ENCODE data around the gene USP49.

Gene USP49

DNA sequence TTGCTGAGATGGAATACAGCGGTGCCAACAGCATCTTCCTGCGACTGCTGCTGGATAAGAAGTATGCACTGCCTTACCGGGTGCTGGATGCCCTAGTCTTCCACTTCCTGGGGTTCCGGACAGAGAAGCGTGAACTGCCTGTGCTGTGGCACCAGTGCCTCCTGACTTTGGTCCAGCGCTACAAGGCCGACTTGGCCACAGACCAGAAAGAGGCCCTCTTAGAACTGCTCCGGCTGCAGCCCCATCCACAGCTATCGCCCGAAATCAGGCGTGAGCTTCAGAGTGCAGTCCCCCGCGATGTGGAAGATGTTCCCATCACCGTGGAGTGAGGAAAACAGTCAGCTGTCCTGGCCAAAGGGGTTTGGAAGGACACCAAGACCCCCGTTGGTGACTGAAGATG, 37.2 kb upstream of the USP49 start:
- Histone ChIP-seq H3K79me2 (ENCODE audit: insufficient read depth, low read length) (peaks cover 58% of the 10 kb centered on the region), H3K4me2 (ENCODE audit: low read depth, low read length, poor library complexity, severe bottlenecking) (no peak overlapping the region), H3K9me2 (replicated peaks; ENCODE audit: low read depth, low read length) (no peaks in the 10 kb centered on the region), H3K9ac (ENCODE audit: low read depth, low read length, poor library complexity, severe bottlenecking) (no peak overlapping the region), H3K4me3 (ENCODE audit: low read length, poor library complexity, severe bottlenecking) (no peak overlapping the region), H3K9me3 (ENCODE audit: insufficient read depth, low read depth, low read length) (no peaks in the 10 kb centered on the region), H4K20me1 (ENCODE audit: insufficient read depth, low read length, poor library complexity, severe bottlenecking) (peaks cover 35% of the 10 kb centered on the region), H3K4me1 (ENCODE audit: insufficient read depth, low read length, poor library complexity, severe bottlenecking) (peaks cover 29% of the 10 kb centered on the region), H3K36me3 (ENCODE audit: insufficient read depth, low read length) (peaks cover 96% of the 10 kb centered on the region), H3F3A (ENCODE audit: low read depth) (peaks cover 16% of the 10 kb centered on the region; the same call in 1 of the 2 replicates), H3K27me3 (ENCODE audit: insufficient read depth, low read length, poor library complexity, severe bottlenecking) (no peaks in the 10 kb centered on the region), H2AFZ (ENCODE audit: low read length) (no peak overlapping the region)
- TF ChIP-seq EZH2phosphoT487 (IDR thresholded peaks at IDR 0.05; ENCODE audit: borderline replicate concordance): no peak
- no peak for TF ChIP-seq CTCF (conservative IDR thresholded peaks at IDR 0.05; ENCODE audit: low read length)

- H4K20me1 ChIP-seq (ENCODE audit: insufficient read depth, low read length, poor library complexity, severe bottlenecking): peaks cover 29% of the 10 kb centered on the region
- H3K36me3 ChIP-seq (ENCODE audit: insufficient read depth, low read length): peaks cover 95% of the 10 kb centered on the region
- H3K9ac ChIP-seq (ENCODE audit: low read depth, low read length, poor library complexity, severe bottlenecking): no peak overlapping the region
- no peaks in the 10 kb centered on the region for H3K9me3 ChIP-seq (ENCODE audit: insufficient read depth, low read depth, low read length)
- TF ChIP-seq CTCF (conservative IDR thresholded peaks at IDR 0.05; ENCODE audit: low read length) (no peak), EZH2phosphoT487 (IDR thresholded peaks at IDR 0.05; ENCODE audit: borderline replicate concordance) (no peak)
- H3F3A ChIP-seq (ENCODE audit: low read depth): peaks cover 16% of the 10 kb centered on the region; the same call in 1 of the 2 replicates
- no peak overlapping the region for H3K4me2 ChIP-seq (ENCODE audit: low read depth, low read length, poor library complexity, severe bottlenecking)
- no peak overlapping the region for H2AFZ ChIP-seq (ENCODE audit: low read length)
- H3K79me2 ChIP-seq (ENCODE audit: insufficient read depth, low read length): peaks cover 58% of the 10 kb centered on the region
- peaks cover 23% of the 10 kb centered on the region for H3K4me1 ChIP-seq (ENCODE audit: insufficient read depth, low read length, poor library complexity, severe bottlenecking)
- no peaks in the 10 kb centered on the region for H3K27me3 ChIP-seq (ENCODE audit: insufficient read depth, low read length, poor library complexity, severe bottlenecking)
- H3K4me3 ChIP-seq (ENCODE audit: low read length, poor library complexity, severe bottlenecking): no peak overlapping the region
- no peaks in the 10 kb centered on the region for H3K9me2 ChIP-seq (replicated peaks; ENCODE audit: low read depth, low read length)
Observed at GRCh38 chr6:41931792-41932191, 36.6 kb upstream of the USP49 start.

DNA sequence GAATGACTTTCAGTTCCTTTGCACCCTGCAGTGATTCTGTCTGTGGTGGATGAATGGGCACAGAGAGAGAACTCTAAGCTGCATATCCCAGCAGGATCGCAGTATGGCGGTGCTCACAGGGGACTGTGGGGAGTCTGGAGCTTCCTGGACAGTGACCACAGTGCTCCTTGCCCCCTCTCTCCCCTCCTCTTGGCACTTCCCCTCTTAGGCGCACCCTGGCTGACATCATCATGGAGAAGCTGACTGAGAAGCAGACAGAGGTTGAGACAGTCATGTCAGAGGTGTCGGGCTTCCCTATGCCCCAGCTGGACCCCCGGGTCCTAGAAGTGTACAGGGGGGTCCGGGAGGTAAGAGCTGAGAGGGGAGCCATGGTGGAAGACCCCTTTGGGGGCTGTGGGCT, 34.7 kb upstream of the USP49 start:
- Histone ChIP-seq H3K9ac (ENCODE audit: low read depth, low read length, poor library complexity, severe bottlenecking) (no peak overlapping the region), H2AFZ (ENCODE audit: low read length) (no peak overlapping the region), H3K9me2 (replicated peaks; ENCODE audit: low read depth, low read length) (no peaks in the 10 kb centered on the region), H3K4me1 (ENCODE audit: insufficient read depth, low read length, poor library complexity, severe bottlenecking) (peaks cover 9% of the 10 kb centered on the region), H3K27me3 (ENCODE audit: insufficient read depth, low read length, poor library complexity, severe bottlenecking) (no peaks in the 10 kb centered on the region), H3K36me3 (ENCODE audit: insufficient read depth, low read length) (peaks cover 80% of the 10 kb centered on the region), H3K79me2 (ENCODE audit: insufficient read depth, low read length) (peaks cover 53% of the 10 kb centered on the region), H3K9me3 (ENCODE audit: insufficient read depth, low read depth, low read length) (no peaks in the 10 kb centered on the region), H3F3A (ENCODE audit: low read depth) (peaks cover 5% of the 10 kb centered on the region; the same call in 1 of the 2 replicates), H4K20me1 (ENCODE audit: insufficient read depth, low read length, poor library complexity, severe bottlenecking) (peaks cover 13% of the 10 kb centered on the region), H3K4me3 (ENCODE audit: low read length, poor library complexity, severe bottlenecking) (no peak overlapping the region), H3K4me2 (ENCODE audit: low read depth, low read length, poor library complexity, severe bottlenecking) (no peak overlapping the region)
- TF ChIP-seq CTCF (conservative IDR thresholded peaks at IDR 0.05; ENCODE audit: low read length) (no peak), EZH2phosphoT487 (IDR thresholded peaks at IDR 0.05; ENCODE audit: borderline replicate concordance) (no peak)

Data from Loucy (cell line).